Nephron (organoid): ENCODE measurements around the gene MAP1B.

Experiments used
- H3K27ac Mint-ChIP-seq, 3 experiments: 2 replicates each; pipeline ENCODE4 v1.8.0; 2020; ENCODE audit warnings: mixed read lengths in 3 of 3, mild to moderate bottlenecking in 2 of 3, moderate library complexity in 1 of 3
- H3K27me3 Mint-ChIP-seq: 2 replicates; pipeline ENCODE4 v1.8.0; 2021; ENCODE audit warnings: low read depth, mild to moderate bottlenecking, moderate library complexity, mixed read lengths
- H3K36me3 Mint-ChIP-seq: 2 replicates; pipeline ENCODE4 v1.8.0; 2020; ENCODE audit warnings: low read depth, mixed read lengths
- H3K4me1 Mint-ChIP-seq: 2 replicates; pipeline ENCODE4 v1.8.0; 2020; ENCODE audit warnings: mixed read lengths
- H3K4me3 Mint-ChIP-seq, 3 experiments: 2 replicates each; pipeline ENCODE4 v1.8.0; 2020; ENCODE audit warnings: mild to moderate bottlenecking in 3 of 3, mixed read lengths in 3 of 3, moderate library complexity in 2 of 3
- H3K9me3 Mint-ChIP-seq: 2 replicates; pipeline ENCODE4 v1.8.0; 2020; ENCODE audit warnings: mixed read lengths
- TF ChIP-seq, protein P1 (sequence below), 3 experiments: fragments of 200-600 bp; sonication (generic); IDR thresholded peaks; one replicate each; pipeline ENCODE4 v1.5.0; 2021; ENCODE audit warnings: antibody characterized with exemption in 3 of 3; ENCODE audit not compliant: unreplicated experiment in 3 of 3

The MAP1B gene

GRCh38 chr5:72245546-72245945, 138.3 kb downstream of the MAP1B start:
- H3K4me1 Mint-ChIP-seq, result peaks cover 53% of the 10 kb centered on the region
- H3K4me3 Mint-ChIP-seq, result no peak overlapping the region
- no peaks in the 10 kb centered on the region for H3K9me3 Mint-ChIP-seq
- no peaks in the 10 kb centered on the region for H3K27me3 Mint-ChIP-seq
- peak overlapping the region; percentile 27 to 60 (median 29) for H3K27ac Mint-ChIP-seq
- no peaks in the 10 kb centered on the region for H3K36me3 Mint-ChIP-seq
- TF ChIP-seq, protein P1, sequence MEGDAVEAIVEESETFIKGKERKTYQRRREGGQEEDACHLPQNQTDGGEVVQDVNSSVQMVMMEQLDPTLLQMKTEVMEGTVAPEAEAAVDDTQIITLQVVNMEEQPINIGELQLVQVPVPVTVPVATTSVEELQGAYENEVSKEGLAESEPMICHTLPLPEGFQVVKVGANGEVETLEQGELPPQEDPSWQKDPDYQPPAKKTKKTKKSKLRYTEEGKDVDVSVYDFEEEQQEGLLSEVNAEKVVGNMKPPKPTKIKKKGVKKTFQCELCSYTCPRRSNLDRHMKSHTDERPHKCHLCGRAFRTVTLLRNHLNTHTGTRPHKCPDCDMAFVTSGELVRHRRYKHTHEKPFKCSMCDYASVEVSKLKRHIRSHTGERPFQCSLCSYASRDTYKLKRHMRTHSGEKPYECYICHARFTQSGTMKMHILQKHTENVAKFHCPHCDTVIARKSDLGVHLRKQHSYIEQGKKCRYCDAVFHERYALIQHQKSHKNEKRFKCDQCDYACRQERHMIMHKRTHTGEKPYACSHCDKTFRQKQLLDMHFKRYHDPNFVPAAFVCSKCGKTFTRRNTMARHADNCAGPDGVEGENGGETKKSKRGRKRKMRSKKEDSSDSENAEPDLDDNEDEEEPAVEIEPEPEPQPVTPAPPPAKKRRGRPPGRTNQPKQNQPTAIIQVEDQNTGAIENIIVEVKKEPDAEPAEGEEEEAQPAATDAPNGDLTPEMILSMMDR (IDR thresholded peaks at IDR 0.05; ENCODE audit: unreplicated experiment in 3 of 3), result no peak

- Mint-ChIP-seq H3K4me1 (peaks cover 56% of the 10 kb centered on the region), H3K36me3 (no peaks in the 10 kb centered on the region), H3K27ac (peak overlapping the region; percentile 29 to 60 (median 32)), H3K4me3 (no peak overlapping the region), H3K27me3 (no peaks in the 10 kb centered on the region), H3K9me3 (no peaks in the 10 kb centered on the region)
- TF ChIP-seq, protein P1 (IDR thresholded peaks at IDR 0.05; ENCODE audit: unreplicated experiment in 3 of 3), result no peak
Measured at GRCh38 chr5:72245951-72246532, 138.8 kb downstream of the MAP1B start.

GRCh38 chr5:72246954-72247442, 139.7 kb downstream of the MAP1B start:
- peaks cover 61% of the 10 kb centered on the region for H3K4me1 Mint-ChIP-seq
- no peaks in the 10 kb centered on the region for H3K36me3 Mint-ChIP-seq
- TF ChIP-seq, protein P1 (IDR thresholded peaks at IDR 0.05; ENCODE audit: unreplicated experiment in 3 of 3), result no peak
- no peak overlapping the region for H3K4me3 Mint-ChIP-seq
- H3K9me3 Mint-ChIP-seq, result no peaks in the 10 kb centered on the region
- peak overlapping the region; percentile 32 to 60 (median 52) for H3K27ac Mint-ChIP-seq
- H3K27me3 Mint-ChIP-seq, result no peaks in the 10 kb centered on the region

DNA sequence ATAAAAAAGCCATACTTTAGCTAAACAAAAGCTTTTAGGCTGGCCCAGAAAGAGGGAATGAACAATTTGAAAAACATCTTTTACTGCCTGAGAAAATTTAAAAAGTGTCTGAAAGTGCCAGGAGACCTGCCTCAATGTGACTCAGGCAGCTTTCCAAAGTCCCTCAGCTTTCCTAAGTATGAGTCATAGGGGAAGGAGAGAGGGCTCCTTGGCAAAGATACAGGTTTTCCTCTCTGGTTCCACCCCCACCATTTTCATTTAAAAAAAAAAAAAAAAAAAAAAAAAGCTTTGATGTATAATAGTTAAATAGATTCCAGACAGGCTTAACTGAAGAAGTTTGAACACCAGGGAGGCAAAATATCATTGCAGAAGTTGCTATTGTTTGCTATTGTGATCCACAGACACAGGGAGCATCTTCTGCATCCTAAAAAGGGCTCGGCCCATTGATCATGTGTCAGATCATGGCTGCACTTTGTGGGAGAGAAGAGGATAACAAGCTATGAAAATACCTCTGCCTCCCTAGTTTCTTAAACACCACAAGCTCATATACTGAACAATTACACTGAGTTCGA, 141.2 kb downstream of the MAP1B start:
- Mint-ChIP-seq H3K27ac (peak overlapping the region; percentile 60 to 74 (median 63)), H3K36me3 (peaks cover 3% of the 10 kb centered on the region), H3K4me3 (no peak overlapping the region), H3K27me3 (no peaks in the 10 kb centered on the region), H3K4me1 (peaks cover 57% of the 10 kb centered on the region), H3K9me3 (no peaks in the 10 kb centered on the region)
- TF ChIP-seq, protein P1 (IDR thresholded peaks at IDR 0.05; ENCODE audit: unreplicated experiment in 3 of 3), result no peak

DNA sequence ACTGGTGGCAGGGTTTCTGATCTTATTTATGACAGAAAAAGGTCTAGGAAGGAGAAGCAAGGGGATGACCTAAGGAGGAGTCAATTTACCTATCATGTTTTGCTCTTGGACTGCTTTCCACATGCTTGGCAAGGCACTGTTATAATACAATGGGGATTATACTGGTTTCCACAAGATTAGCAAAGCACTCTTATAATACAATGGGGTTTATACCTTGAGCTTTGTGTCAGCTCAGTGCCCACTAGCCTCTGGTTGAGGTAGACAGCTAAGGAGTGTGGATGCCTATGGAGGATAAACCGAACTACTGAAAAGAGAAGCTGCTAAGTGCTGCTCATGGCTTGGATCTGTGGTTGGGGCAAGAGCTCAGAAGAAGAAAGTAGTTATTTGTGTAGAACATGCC, 144.1 kb downstream of the MAP1B start:
- H3K36me3 Mint-ChIP-seq, result peaks cover 3% of the 10 kb centered on the region

More for the DNA sequence above, 144.1 kb downstream of the MAP1B start:
- H3K27me3 Mint-ChIP-seq, result no peaks in the 10 kb centered on the region
- peaks cover 38% of the 10 kb centered on the region for H3K4me1 Mint-ChIP-seq
- H3K27ac Mint-ChIP-seq, result no peak overlapping the region
- TF ChIP-seq, protein P1 (IDR thresholded peaks at IDR 0.05; ENCODE audit: unreplicated experiment in 3 of 3), result no peak
- H3K4me3 Mint-ChIP-seq, result no peak overlapping the region
- H3K9me3 Mint-ChIP-seq, result no peaks in the 10 kb centered on the region
